GM18858 (cell line): ENCODE results near the gene FAM171A2.

Experiments
- ATAC-seq: cut with Tn5 transposase; IDR thresholded peaks from one replicate; pipeline ENCODE4 v1.9.1; 2021; ENCODE audit not compliant: unreplicated experiment

The FAM171A2 gene

DNA sequence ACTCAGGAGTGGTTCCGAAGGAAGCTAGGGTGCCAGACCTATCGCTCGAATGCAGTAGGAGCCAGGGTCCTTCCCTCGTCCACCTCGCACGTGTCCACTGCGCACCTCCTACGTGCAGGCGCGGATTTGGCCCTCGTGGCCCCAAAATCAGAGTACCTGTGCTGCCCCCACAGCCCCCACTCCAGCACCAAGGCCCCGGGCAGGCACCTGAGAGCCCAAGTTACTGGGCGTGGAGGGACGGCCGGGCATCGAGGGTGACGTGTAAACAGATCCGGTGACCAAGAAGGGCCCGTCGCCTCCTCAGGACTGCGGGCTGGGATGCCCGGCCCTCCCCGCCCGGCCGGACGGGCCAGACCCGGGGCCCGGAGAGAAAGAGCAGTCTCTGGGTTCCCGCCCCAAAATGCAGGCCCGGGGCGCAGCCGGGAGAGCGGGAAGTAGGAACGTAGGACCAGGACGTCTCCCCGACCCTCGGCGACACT lies 39.5 kb downstream of the FAM171A2 start:
- no peak for ATAC-seq

DNA sequence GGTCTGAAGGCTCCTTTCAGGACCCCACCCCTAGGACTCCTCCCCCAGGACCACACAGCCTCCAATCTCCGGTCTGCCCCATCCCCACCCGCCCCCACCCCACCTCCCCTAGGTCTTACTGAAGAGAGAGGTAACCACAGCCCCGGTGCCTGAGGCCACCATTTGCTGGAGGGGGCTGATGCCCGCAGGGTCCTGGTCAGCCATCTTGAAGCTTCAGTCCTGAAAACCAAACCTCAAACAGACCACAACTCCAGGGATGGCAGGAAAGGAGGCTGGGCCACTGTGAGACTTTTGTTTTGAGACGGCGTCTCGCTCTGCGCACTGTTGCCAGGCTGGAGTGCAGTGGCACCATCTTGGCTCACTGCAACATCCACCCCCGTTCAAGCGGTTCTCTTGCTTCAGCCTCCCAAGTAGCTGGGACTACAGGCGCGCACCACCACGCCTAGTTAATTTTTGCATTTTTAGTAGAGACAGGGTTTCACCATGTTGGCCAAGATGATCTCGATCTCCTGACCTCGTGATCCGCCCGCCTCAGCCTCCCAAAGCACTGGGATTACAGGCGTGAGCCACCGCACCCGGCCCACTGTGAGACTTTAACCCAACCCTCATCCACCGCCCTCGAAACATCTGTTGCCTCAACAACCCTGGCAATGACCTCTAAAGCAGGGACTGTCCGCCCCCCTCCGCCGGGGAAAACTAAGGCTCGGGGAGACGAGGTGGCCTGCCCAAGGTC lies 40.1 kb downstream of the FAM171A2 start:
- no peak for ATAC-seq

DNA sequence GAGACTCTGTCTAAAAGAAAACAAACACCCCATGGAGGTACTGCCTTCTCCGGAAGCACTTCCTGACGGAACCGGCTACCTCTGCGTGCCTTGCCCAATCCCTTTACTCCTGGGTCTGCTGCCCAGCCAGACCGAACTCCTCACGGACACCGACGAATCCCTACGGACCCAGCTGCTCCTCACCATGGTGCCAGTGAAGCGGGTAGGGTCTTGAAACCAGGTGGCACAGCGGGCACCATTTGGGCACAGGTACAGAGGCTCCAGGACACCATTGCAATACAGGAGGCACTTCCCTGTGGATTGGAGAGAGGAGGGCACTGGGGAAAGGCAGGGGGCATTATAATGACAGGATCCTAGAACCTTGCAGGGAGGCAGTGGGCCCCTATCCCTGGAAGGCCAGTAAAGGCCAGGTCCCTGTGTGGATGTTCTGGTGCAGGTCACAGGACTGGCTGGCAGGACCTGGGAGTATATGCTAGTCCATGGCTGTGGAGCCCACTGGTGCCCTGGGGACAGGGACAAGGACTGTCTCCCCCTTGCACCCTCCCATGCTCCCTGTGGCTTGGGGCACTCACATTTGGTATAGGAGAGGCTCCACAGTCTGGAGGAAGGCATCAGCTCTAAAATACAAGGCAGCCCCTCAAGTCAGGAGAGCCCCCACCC lies 41.3 kb downstream of the FAM171A2 start:
- no peak for ATAC-seq

DNA sequence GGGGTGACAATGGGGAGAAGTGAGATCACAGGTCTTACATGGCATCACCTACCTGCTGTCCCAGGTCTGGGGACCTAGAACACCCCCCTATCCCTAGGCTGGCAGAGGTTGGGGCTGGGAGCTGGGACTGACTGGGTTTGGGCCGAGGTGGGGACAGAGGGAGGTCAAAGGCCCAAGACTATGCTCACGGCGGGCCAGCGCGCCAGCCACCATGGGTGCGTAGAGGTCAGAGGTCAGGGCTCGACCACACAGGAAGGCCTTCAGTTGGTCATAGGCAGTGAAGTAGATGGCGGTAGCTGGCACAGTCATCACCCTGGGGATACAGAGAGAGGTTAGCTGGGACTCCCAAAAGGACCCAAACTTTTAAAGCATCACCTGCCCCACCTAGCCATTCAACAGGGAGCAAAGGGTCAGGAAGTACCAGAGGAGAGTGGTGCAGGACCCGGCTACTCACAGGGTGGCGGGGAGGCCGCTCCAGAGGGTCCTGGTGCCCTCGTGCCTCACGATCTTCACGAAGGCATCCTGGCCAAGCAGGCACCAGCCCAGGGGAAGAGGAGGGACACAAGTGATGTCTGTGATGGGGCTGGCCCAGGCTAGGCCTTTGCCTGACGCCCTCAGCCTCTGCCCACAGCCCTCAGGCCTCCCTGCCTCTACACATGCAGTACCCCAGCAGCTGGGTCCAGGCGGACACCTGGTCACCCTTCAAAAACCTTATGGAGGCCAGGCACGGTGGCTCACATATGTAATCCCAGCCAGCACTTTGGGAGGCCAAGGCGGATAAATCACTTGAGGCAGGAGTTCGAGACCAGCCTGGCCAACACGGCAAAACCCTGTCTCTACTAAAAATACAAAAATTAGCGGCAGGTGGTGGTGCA lies 42.2 kb downstream of the FAM171A2 start:
- no peak for ATAC-seq

GRCh38 chr17:44320066-44320465 lies 43.6 kb downstream of the FAM171A2 start:
- ATAC-seq, result no peak

DNA sequence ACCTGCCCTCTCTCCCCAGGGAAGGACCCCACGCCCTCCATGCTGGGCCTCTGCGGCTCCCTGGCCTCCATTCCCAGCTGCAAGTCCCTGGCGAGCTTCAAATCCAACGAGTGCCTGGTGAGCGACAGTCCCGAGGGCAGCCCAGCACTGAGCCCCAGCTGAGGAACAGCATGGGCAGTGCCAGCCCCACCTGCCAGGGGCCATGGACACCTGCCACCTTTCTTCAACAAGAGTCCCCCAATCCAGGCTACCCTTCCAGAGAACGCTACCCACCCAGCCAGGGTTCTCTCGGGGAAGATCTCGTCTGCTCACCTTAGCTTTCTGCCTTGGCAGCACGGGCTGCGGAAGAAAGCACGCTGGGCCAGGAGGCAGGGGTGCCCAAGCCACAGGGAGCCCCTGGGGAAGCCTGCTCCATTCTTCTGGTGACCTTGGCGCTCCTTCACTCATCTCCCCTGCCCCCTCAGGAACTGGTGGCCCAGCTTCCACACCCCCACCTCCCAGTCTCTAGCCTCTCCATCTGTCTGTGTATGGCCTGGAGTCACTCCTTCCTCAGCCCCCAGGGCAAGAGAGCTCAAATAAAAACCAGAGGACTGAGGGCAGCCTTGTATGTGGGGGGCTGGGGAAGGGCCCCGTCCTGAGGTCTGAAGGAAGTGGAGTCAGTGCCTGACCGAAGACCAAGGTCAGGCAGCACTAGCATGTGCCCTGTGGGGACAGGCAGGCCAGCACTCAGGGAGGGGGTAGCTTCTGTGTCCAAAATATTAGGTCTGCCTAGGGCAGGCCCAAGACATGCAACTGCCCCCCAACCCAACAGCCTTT lies 45.4 kb downstream of the FAM171A2 start:
- ATAC-seq, result no peak

GRCh38 chr17:44317545-44317944 lies 46.1 kb downstream of the FAM171A2 start:
- ATAC-seq, result no peak

- ATAC-seq, result no peak
These were observed 47.6 kb downstream of the FAM171A2 start for GRCh38 chr17:44315760-44316731.

DNA sequence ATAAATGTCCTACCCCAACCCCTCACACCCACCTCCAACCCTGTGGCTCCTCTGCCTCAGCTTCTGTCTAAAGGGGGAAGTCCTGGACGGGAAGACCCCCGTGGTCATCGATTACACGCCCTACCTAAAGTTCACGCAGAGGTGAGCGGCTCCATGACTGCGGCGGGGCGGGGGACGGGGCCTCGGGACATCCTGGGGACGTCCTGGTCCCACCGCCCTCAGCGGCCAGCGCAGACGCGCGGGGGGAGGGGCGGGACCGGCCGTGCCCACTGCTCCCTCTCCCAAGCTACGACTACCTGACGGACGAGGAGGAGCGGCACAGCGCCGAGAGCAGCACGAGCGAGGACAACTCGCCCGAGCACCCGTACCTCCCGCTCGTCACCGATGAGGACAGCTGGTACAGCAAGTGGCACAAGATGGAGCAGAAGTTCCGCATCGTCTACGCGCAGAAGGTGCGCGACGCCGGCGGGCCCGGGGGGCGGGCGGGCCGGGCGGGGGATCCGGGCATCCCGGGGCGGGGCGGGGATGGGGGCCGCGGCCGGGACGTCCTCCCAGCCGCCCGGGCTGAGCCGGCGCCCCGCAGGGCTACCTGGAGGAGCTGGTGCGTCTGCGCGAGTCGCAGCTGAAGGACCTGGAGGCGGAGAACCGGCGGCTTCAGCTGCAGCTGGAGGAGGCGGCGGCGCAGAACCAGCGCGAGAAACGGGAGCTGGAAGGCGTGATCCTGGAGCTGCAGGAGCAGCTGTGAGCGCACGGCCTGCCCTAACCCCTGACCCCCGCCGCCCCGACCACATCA lies 48.6 kb downstream of the FAM171A2 start:
- ATAC-seq, result no peak

DNA sequence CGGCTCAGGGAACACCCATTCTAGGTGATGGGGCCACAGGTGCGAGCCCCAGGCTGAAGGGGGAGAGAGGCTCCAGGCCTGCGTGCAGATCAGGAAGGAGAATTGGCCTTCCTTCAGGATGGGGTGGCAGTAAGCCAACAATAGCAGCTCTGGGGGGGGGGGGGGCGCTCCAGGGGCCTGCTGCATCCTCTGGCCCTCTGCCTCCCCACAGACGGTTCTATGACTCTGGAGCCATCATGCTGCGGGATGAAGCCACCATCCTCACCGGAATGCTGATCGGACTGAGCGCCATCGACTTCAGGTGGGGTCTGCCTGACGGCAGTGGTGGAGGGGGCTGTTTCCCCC lies 49.2 kb downstream of the FAM171A2 start:
- ATAC-seq, result no peak

GRCh38 chr17:44314031-44314430 lies 49.6 kb downstream of the FAM171A2 start:
- ATAC-seq, result no peak

DNA sequence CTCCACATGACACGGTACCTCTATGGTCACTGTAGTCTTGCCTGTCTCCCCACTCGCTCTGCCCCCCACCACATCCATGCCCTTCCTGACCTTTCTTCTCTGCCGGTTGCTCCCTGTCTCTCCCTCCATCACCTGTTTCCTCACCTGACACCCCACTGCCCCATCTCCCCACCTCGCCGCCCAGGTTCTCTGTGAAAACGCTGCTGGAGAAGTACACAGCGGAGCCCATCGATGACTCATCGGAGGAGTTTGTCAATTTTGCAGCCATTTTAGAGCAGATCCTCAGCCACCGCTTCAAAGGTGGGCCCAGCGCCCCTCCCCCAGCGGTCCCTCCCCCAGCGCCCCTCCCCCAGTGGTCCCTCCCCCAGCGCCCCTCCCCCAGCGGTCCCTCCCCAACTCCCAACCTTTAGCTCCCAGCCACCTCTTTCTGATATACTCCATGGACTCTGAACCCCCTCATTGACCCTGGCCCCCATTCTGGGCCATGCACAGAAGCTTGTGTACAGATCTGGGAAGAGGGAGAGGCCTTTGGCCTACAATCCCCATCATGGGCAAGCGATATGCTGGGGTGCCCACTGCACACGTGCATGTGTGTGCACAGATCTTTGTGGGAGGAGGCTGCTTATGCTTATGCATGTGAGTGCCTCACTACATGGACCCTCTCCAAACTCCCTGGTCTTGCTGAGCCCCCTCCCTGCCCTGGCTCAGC lies 51.1 kb downstream of the FAM171A2 start:
- ATAC-seq, result no peak

DNA sequence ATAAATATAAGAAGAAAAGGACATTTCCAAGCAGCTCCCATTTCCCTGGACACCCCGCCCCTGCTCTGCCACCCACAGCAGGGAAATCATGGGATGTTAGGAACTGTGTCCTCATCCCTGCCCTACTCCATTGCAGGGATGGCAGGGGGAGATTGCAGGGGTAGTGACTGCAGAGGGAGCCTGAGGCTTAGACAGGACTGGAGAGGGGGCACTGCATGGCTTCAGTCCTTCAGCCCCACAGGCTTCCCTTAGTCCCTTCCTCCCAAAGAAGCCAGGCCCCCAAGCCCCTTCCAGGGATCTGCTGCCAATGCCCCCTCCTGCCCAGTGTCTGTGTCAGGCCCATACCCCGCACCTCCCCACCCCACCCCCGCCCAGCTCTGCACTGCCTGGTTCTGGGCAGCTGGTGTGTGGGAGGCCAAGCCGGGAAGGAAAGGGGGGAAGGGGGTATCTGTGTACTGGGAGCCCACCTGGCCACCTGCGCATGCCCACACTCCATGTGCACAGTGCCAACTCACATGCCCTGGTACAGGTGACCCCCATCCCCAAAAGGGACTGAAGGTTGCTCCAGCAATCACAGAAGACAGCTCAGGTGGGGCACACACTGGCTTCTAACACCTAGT lies 52.0 kb downstream of the FAM171A2 start:
- no peak for ATAC-seq

- ATAC-seq, result no peak
These were observed 52.9 kb downstream of the FAM171A2 start for GRCh38 chr17:44310609-44311376.

- ATAC-seq, result no peak
These were observed 53.5 kb downstream of the FAM171A2 start for GRCh38 chr17:44310188-44310587.

- ATAC-seq, result no peak
These were observed 54.2 kb downstream of the FAM171A2 start for GRCh38 chr17:44309472-44309871.

GRCh38 chr17:44308865-44309264 lies 54.8 kb downstream of the FAM171A2 start:
- ATAC-seq, result no peak
